ENCODE data around the gene EHMT1. TPM values are rescaled to one million over a fixed set of nuclear protein-coding genes. Genes with fewer than 3 reads are reported as not detected.
A peak's percentile ranks its signal among the peaks of the same experiment; 100 is the strongest.

The EHMT1 gene
- total and polyA plus RNA-seq, 9 of the 15 experiments (the other 6 are each of a cell fraction or from before 2014, with no cell fraction given): 2.2 to 76.0 (median 36.4) TPM

GRCh38 chr9:137672907-137673791 lies 54.3 kb downstream of the EHMT1 start (continued):
- peak; percentile 71 to 84 for TF ChIP-seq RAD21 (CRISPR knock-in tag; conservative IDR thresholded peaks at IDR 0.05 in 1 of 2, IDR thresholded peaks at IDR 0.05 in 1 of 2)
- TF ChIP-seq MXI1 (IDR thresholded peaks at IDR 0.05; ENCODE audit: low read depth, low read length): no peak
- TF ChIP-seq YBX1 (IDR thresholded peaks at IDR 0.05): no peak
- TF ChIP-seq CBX5 (IDR thresholded peaks at IDR 0.05; ENCODE audit: borderline replicate concordance, low read depth): no peak
- no peak for TF ChIP-seq NBN (IDR thresholded peaks at IDR 0.05; ENCODE audit: low read depth)
- TF ChIP-seq RB1 (IDR thresholded peaks at IDR 0.05; ENCODE audit: low read depth): no peak
- 0 out of 2 replicates have a peak, but pooled peaks have one; percentile 48 for TF ChIP-seq XRCC5 (IDR thresholded peaks at IDR 0.05; ENCODE audit: low read depth, low read length)
- TF ChIP-seq ZNF124 (CRISPR knock-in tag; IDR thresholded peaks at IDR 0.05): no peak
- TF ChIP-seq FOXJ2 (tag; IDR thresholded peaks at IDR 0.05): no peak
- no peak for TF ChIP-seq BMI1 (IDR thresholded peaks at IDR 0.05; ENCODE audit: low read length)
- TF ChIP-seq ATF1 (CRISPR knock-in tag; IDR thresholded peaks at IDR 0.05): no peak
- 0 out of 2 replicates have a peak, but pooled peaks have one; percentile 6 for TF ChIP-seq ATF1 (tag; IDR thresholded peaks at IDR 0.05)
- TF ChIP-seq RBM17 (IDR thresholded peaks at IDR 0.05; ENCODE audit: borderline replicate concordance, low read depth, low read length): no peak
- no peak for TF ChIP-seq DPF2 (IDR thresholded peaks at IDR 0.05)
- TF ChIP-seq KLF16 (IDR thresholded peaks at IDR 0.05): 0 out of 2 replicates have a peak, but pooled peaks have one; percentile 19
- TF ChIP-seq RBM39 (optimal IDR thresholded peaks at IDR 0.05; ENCODE audit: low read depth, low read length): no peak
- TF ChIP-seq TEAD4 (IDR thresholded peaks at IDR 0.05; ENCODE audit: low read length): no peak
- TF ChIP-seq TEAD4 (CRISPR knock-in tag; IDR thresholded peaks at IDR 0.05; ENCODE audit: borderline replicate concordance): no peak
- no peak for TF ChIP-seq MCM2 (IDR thresholded peaks at IDR 0.05; ENCODE audit: low read depth)
- TF ChIP-seq MAFG (tag; conservative IDR thresholded peaks at IDR 0.05): no peak
- TF ChIP-seq ETS2 (tag; IDR thresholded peaks at IDR 0.05; ENCODE audit: borderline replicate concordance, poor library complexity, severe bottlenecking): no peak
- no peak for TF ChIP-seq CEBPZ (IDR thresholded peaks at IDR 0.05; ENCODE audit: borderline replicate concordance, low read depth, low read length)
- TF ChIP-seq SP1 (CRISPR knock-in tag; IDR thresholded peaks at IDR 0.05): no peak
- no peak for TF ChIP-seq PURB (CRISPR knock-in tag; IDR thresholded peaks at IDR 0.05; ENCODE audit: low read depth)
- TF ChIP-seq TBL1XR1 (IDR thresholded peaks at IDR 0.05; ENCODE audit: low read length in 2 of 2): 0 out of 4 replicates have a peak, but pooled peaks of 1 of the 2 experiments have one; percentile 22
- TF ChIP-seq KLF1 (tag; IDR thresholded peaks at IDR 0.05): no peak
